NK-92 treated with Interleukin-12 subunit alpha and Interleukin-12 subunit beta, amount 100 ng/mL, for 24 hours (cell line): Measurements from ENCODE around the gene TSEN54.
A peak's percentile ranks its signal among the peaks of the same experiment; 100 is the strongest.
"Not testable (repeated sequence)": the region's sequence is repeated elsewhere in the genome, so short reads cannot be mapped to it uniquely, and the experiment has no call there.

Experiments used
- DNase-seq: peaks from one replicate; lab custom pipeline; 2025; lab: John Stamatoyannopoulos, UW

TSEN54 gene

DNA sequence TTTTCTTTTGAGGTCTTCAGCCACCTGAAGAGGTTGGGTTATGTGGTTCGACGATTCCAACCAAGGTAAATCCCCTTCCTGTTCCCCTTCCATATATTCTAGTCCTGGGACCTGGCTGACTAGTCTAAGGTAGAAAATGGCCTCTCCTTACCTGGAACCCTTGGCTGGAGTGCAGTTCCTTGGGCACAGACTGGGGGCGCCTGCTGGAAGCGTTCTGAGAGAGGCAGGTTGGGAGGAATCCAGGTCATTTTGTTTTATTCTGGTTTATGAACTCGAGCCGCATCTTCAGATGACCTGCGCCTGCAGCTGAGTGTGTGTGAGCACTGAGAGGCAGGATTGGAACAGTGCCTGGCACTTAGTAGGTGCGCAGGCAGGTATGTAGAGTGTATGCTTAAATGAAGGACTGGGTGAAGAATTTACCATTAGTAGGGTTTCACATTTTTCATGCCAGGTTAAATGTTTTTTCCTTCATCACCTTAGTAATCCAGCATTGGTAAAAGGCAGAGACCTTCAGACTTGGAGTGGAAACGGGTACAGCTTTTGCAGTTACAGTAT is 2.7 kb downstream of the TSEN54 start:
- no peak for DNase-seq

- DNase-seq: not testable (repeated sequence)
Observed at GRCh38 chr17:75520413-75520812, 4.1 kb downstream of the TSEN54 start.

DNA sequence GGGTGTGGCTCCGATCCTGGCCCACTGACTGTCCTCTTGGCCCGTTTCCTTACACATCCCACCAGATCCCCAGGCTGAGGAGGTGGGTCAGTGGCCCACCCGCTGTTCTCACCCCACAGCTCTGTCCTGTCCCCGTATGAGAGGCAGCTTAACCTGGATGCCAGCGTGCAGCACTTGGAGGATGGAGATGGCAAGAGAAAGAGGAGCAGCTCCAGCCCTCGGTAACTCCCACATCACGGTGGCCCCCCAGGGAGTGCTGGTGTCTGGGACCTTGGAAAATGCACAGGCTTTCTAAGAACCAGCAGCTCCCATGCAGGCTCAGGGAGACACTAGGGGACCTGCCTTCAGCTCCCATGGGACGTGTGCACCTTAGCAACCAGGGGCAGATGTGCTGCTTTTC is 5.0 kb downstream of the TSEN54 start:
- no peak for DNase-seq

- DNase-seq: no peak
Observed at GRCh38 chr17:75521951-75522727, 5.8 kb downstream of the TSEN54 start.

- no peak for DNase-seq
Observed at GRCh38 chr17:75523647-75524046, 7.3 kb downstream of the TSEN54 start.

- DNase-seq: no peak
Observed at GRCh38 chr17:75524269-75524969, 8.1 kb downstream of the TSEN54 start.

DNA sequence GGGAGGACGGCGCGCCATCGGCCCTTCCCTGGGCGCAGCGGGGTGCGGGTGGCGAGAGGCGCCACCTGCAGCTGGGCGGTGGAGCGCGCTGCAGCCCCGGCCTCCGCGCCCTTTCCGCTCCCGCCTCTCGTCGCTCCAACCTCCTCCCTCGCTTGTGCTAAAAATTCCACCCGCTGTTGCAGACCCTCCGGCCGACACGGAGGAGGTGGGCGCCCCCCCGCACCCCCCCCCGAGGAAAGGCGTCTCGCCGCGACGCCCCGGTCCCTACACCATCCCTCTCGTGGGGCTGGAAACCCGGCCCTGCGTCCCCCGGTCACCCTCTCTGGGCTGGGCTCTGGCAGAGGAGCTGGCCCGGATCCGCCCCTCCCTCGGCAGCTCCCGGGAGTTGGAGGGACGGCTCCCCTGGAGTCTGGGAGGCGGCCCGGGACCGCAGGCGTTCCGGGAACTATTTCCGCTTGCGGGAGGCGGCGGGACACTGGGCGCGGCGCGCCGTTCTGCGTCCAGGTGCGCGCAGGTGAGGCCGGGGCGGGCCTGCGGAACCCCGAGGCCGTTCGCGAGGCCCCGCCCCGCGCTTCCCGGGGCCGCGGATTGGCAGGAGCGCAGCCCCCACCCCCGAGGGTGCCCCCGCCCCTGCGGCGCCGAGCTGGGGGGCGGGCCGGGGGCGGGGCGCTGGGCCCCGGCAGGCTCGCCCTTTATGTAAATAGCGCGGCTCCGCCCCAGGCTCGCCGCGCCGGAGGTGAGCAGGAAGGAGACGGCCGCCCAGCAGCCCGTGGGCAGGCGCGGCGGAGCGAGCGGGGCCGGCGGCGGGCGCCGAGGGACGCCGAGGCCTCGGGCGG is 8.9 kb downstream of the TSEN54 start, which contains the start of gene LLGL2:
Gene LLGL2 (plus strand): TSS at position 728 of the 836 bp plus-strand sequence. CDS start 17,730 bp downstream, outside the sequence.
- DNase-seq: no peak

DNA sequence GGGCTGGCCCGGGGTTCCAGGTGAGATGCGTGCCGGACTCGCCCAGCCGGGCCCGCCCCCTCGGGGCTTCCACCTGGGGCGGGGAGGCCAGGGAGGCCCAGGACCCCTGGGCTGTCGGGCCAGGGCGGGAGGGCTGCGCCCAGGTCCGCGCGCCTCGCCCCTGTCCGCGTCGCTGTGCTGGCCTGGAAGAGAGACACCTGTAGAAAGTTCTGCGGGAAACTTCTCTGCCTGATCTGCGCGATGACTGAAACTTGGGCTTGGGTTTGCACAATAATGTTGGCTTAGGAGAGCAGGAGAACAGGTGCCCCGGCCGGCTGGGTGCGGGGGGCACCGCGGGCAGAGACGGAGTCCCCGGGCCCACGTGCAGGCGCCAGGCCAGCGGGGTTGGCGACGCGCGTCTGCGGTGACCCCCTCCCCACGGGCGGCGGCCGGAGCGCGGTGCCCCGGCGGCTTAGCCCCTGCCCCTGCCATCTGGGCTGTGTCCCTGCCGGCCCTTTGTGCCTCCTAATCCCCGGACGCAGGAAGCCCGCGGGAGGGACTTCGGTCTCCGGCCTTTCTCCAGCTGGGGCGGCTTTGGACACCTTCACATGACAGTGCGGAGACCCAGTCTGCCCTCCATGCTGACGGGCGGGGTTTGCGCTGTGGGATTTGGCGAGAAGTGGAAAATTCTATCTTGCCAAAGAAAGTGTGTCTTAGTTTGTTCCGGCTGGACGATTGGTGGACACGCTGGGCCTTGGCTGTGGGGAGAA is 9.7 kb downstream of the TSEN54 start:
- no peak for DNase-seq

GRCh38 chr17:75526555-75527270 is 10.4 kb downstream of the TSEN54 start:
- no peak for DNase-seq

- no peak for DNase-seq
Observed at GRCh38 chr17:75530837-75531720, 14.8 kb downstream of the TSEN54 start.

DNA sequence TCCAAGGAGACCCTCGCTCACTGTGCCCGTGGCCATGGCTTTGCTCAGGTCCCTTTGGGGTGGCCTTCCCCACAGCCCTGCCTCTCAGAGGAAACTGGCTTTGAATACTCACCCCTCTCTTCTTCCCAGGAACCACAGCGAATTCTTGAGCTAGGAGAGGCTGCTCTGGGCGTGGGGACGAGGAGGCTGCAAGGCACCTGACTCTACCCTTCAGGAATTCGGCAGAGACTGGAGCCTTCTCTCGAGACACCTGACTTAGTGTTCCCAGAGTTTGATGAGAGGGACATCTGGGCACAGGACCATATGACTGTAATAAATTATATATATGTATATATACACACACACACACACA is 15.4 kb downstream of the TSEN54 start:
- DNase-seq: no peak

- peak; percentile 52 for DNase-seq
Observed at GRCh38 chr17:75535119-75535537, 18.8 kb downstream of the TSEN54 start.

DNA sequence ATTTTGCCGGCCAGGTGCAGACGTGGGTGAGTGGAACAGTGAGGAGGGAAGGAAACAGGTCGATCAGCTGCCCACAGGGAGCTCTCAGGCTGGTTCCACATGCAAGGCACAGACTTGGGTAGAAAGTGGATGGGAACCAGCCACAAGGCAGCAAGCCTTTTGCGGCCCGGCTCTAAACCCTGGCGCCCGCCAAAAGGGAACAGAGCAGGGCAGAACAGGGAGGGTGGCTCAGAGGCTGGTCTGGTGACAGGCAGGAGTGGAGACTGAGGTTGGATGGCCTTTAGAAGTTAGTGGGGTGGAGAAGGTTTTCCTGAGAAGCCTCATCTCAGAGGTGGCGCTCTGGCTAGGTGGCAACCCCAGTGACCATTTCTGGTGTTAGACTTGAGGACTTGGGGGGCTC is 19.5 kb downstream of the TSEN54 start:
- no peak for DNase-seq

- no peak for DNase-seq
Observed at GRCh38 chr17:75536366-75536765, 20.0 kb downstream of the TSEN54 start.

DNA sequence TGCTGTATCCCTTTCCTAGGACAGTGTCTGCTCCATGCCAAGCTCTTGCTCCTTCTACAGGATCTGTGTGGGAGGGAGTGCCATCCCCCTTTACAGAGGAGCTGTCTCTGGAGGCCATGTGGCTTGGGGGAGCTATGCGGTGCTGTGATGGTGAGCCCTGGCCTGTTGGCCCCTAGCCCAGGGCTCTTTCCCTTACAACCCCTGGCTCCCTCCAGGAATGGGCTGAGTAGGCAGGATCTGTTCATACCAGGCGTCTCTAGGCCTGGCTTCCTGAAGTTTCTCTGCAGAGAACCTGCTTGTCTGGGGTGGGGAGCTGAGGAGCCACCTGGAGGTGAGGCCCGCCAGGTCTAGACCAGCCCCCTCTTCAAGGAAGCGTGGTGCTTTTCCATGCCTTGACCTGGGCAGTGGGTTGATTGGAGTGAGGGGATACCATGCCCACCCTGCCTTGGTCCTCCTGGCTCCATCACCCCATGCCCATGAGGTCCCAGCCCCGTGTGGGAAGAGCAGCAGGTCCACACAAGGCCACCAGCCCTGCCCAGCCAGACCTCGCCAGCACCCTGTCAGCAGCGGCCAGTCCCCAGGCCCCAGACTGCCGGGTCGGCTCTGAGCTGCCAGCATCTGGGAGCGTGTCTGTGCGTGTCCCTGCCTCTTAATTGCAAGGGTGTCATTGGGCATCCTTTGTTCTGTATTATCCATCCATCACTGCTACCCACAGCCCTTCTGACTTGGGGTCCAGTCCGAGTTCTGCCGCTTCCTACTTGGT is 23.8 kb downstream of the TSEN54 start:
- DNase-seq: no peak

GRCh38 chr17:75540923-75541503 is 24.7 kb downstream of the TSEN54 start:
- DNase-seq: no peak

DNA sequence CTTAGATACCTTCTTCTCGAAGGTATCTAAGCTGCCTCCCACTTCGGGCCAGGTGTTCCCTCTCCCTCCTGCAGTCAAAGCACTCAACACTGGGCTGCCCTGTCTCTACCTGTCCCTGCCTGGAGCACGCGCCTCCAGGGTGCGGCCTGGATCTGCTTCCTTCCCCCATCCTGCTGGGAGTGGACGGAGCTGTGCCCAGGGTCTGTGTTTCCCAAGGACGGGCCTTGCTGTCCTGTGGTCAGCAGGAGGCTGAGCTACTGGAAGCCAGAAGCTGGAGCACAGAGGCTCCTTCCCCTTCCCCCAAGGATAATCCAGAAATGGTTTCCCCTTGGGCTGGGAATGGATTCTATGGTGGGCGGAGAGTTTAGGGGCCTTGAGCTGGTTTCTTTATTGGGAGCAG is 25.9 kb downstream of the TSEN54 start:
- no peak for DNase-seq

DNA sequence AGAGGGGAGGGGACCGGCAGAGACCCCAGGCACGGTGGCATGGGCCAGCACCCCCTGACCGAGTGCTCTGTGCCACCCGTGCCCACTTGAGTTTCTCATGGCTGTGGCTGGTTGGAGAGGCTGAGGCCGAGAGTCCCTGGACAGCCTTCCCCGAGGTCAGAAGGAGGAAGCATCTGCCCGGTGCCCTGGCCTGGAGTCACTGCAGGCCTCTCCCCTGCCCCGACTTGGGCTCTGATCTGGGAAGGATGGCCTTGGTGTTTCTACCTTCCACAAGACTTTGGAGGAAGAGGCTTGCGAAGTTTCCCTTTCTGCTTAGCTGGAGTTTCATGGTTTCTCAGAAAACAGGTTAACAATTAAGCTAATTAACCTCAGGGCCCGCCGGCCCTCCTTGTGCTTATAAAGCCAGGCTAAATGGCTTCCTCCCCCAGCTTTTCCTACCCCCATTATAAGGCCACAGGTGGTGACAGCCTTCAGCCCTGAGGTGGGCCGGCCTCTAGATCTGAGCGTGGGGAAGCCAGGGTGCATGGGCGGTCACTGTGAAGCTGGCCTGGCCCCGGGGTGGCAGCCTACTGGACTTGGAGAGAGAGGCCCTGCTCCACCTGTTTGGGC is 26.5 kb downstream of the TSEN54 start:
- DNase-seq: no peak
